ENCODE measurements around the gene SEMA3A. TPM values are rescaled to one million over a fixed set of nuclear protein-coding genes. Genes with fewer than 3 reads are reported as not detected.

Gene SEMA3A
- total and polyA plus RNA-seq, 7 donors = 0.05 to 0.79 (median 0.32) TPM

- H3K27ac ChIP-seq = no peak overlapping the region
- no peak overlapping the region for H3K4me3 ChIP-seq
- ATAC-seq = no peak
- no peaks in the 10 kb centered on the region for H3K27me3 ChIP-seq (ENCODE audit: insufficient read depth in 3 of 3, low read length in 2 of 3)
- no peak for DNase-seq
- no peaks in the 10 kb centered on the region for H3K4me1 ChIP-seq
- no peaks in the 10 kb centered on the region for H3K36me3 ChIP-seq (ENCODE audit: insufficient read depth in 1 of 2, low read depth in 1 of 2)
- TF ChIP-seq, protein P1, sequence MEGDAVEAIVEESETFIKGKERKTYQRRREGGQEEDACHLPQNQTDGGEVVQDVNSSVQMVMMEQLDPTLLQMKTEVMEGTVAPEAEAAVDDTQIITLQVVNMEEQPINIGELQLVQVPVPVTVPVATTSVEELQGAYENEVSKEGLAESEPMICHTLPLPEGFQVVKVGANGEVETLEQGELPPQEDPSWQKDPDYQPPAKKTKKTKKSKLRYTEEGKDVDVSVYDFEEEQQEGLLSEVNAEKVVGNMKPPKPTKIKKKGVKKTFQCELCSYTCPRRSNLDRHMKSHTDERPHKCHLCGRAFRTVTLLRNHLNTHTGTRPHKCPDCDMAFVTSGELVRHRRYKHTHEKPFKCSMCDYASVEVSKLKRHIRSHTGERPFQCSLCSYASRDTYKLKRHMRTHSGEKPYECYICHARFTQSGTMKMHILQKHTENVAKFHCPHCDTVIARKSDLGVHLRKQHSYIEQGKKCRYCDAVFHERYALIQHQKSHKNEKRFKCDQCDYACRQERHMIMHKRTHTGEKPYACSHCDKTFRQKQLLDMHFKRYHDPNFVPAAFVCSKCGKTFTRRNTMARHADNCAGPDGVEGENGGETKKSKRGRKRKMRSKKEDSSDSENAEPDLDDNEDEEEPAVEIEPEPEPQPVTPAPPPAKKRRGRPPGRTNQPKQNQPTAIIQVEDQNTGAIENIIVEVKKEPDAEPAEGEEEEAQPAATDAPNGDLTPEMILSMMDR (IDR thresholded peaks at IDR 0.05) = no peak
- H3K9me3 ChIP-seq = no peaks in the 10 kb centered on the region
- intact Hi-C loops (cut with DNase I) = no loop called here
These were observed 56.8 kb downstream of the SEMA3A start for GRCh38 chr7:84137812-84138211.

GRCh38 chr7:84136809-84137208, 57.8 kb downstream of the SEMA3A start:
- Histone ChIP-seq H3K27ac (no peak overlapping the region), H3K4me3 (no peak overlapping the region), H3K27me3 (ENCODE audit: insufficient read depth in 3 of 3, low read length in 2 of 3) (no peaks in the 10 kb centered on the region), H3K36me3 (ENCODE audit: insufficient read depth in 1 of 2, low read depth in 1 of 2) (no peaks in the 10 kb centered on the region), H3K9me3 (no peaks in the 10 kb centered on the region), H3K4me1 (no peaks in the 10 kb centered on the region)
- TF ChIP-seq, protein P1 (IDR thresholded peaks at IDR 0.05) = no peak
- DNase-seq = no peak
- ATAC-seq = no peak
- WGBS, 3 donors = 72 to 83% (median 78%) methylated on average over 3 of the region's 3 CpGs
- intact Hi-C loops (cut with DNase I) = no loop called here

DNA sequence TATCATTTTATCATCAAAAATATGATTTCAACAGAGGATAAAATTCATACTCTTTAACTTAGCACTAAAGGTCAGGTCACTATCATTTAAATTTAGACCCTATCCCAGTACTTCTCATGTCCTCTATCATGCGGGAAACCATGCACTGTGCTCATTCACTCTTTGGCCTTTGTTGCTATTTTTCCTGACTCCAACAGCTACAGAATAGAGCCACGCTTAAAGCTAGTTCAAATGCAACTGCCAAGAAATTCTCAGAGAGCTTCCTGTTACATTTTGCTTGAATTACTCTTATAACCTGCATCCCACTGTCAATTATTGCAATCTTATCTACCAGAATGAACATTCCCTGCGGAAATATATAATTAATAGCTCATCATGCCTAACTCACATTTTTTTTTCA, 58.3 kb downstream of the SEMA3A start:
- Histone ChIP-seq H3K4me1 (no peaks in the 10 kb centered on the region), H3K4me3 (no peak overlapping the region), H3K27me3 (ENCODE audit: insufficient read depth in 3 of 3, low read length in 2 of 3) (no peaks in the 10 kb centered on the region), H3K36me3 (ENCODE audit: insufficient read depth in 1 of 2, low read depth in 1 of 2) (no peaks in the 10 kb centered on the region), H3K9me3 (no peaks in the 10 kb centered on the region), H3K27ac (no peak overlapping the region)
- 47 to 51% (median 47%) methylated on average over 3 of the region's 3 CpGs for WGBS, 3 donors
- no peak for DNase-seq
- ATAC-seq = no peak
- intact Hi-C loops (cut with DNase I) = no loop called here
- TF ChIP-seq, protein P1 (IDR thresholded peaks at IDR 0.05) = no peak

- WGBS, 3 donors = 91 to 95% (median 95%) methylated on average over 1 of the region's 1 CpG
- no peak for DNase-seq
These were observed 60.4 kb downstream of the SEMA3A start for GRCh38 chr7:84134169-84134568.

DNA sequence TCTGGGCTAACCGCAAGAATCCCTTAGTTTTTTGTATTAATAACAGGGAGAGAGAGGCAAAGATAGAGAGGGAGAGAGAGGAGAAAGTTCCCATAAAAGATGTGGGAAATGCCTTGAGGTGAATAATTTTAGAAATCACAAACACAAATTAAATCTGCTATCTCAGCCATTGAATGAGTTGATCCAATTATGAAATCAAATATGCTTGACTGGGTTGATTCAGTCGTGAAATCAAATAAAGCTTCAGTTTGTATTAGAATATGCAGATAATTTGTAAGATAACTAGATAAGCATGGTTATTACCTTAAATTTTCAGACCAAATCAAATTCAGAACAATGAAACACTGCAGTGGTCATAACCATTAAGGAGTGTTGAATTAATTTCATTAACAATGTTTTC, 68.9 kb downstream of the SEMA3A start:
- Histone ChIP-seq H3K36me3 (ENCODE audit: insufficient read depth in 1 of 2, low read depth in 1 of 2) (no peaks in the 10 kb centered on the region), H3K4me3 (no peak overlapping the region), H3K9me3 (no peaks in the 10 kb centered on the region), H3K27ac (no peak overlapping the region), H3K27me3 (ENCODE audit: insufficient read depth in 3 of 3, low read length in 2 of 3) (no peaks in the 10 kb centered on the region), H3K4me1 (peaks cover 3% of the 10 kb centered on the region)
- TF ChIP-seq, protein P1 (IDR thresholded peaks at IDR 0.05) = no peak
- DNase-seq (no peak), ATAC-seq (no peak)
- intact Hi-C loops (cut with DNase I) = no loop called here
- WGBS, 3 donors = 71 to 80% (median 72%) methylated on average over 2 of the region's 2 CpGs

More at GRCh38 chr7:84134169-84134568, 60.4 kb downstream of the SEMA3A start:
- TF ChIP-seq, protein P1 (IDR thresholded peaks at IDR 0.05) = no peak
- no peak overlapping the region for H3K4me3 ChIP-seq
- ATAC-seq = no peak
- H3K9me3 ChIP-seq = no peaks in the 10 kb centered on the region
- H3K27ac ChIP-seq = no peak overlapping the region
- H3K36me3 ChIP-seq (ENCODE audit: insufficient read depth in 1 of 2, low read depth in 1 of 2) = no peaks in the 10 kb centered on the region
- H3K4me1 ChIP-seq = no peaks in the 10 kb centered on the region
- intact Hi-C loops (cut with DNase I) = no loop called here
- no peaks in the 10 kb centered on the region for H3K27me3 ChIP-seq (ENCODE audit: insufficient read depth in 3 of 3, low read length in 2 of 3)

Data from psoas muscle (tissue), 8 donors.